Measurements from ENCODE around the gene VMP1.

VMP1 gene

DNA sequence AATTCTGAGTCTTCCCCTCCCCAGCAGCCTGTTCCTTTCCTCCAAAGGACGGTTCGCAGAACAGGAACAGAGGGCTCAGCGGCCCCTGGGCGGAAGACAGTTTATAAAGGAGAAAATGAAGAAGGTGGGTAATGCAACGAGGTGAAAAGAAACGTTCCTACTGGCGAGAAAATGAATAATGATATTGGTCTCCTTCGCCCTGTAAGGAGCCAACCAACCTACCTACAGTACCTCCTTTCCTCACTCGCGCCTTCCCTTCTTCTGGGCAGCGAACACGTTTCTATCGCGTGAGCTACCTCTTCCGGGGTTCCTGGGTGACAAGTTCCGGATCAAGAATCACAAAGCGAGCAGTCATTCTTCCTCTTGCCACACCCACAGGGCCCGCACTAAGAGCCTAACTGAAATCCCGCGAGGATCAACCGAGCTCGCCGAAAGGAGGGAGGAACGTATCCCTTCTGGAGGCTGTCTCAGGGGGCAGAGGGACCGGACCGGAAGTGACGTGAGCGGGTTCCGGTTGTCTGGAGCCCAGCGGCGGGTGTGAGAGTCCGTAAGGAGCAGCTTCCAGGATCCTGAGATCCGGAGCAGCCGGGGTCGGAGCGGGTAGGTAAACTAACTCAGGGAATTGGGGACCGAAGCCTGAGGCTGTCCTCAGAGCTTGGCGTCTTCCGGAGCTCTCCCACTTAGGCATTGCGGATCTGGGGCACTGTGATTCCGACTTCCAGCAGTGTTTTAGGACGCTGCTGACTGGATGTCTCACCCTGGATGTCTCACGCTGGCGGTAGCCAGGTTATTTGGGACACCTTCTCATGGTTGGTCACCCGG is at the start of gene VMP1, which contains the start of gene PTRH2:
Gene VMP1 (plus strand): TSS at position 506 of the 822 bp plus-strand sequence. CDS start 23,793 bp downstream, outside the sequence.
Gene PTRH2 (minus strand): TSS at position 282 of the 822 bp plus-strand sequence. CDS start 9,452 bp downstream, outside the sequence.
- in situ Hi-C loops (cut with MboI; ENCODE audit: low sequenced_read_pairs), result no loop called here

DNA sequence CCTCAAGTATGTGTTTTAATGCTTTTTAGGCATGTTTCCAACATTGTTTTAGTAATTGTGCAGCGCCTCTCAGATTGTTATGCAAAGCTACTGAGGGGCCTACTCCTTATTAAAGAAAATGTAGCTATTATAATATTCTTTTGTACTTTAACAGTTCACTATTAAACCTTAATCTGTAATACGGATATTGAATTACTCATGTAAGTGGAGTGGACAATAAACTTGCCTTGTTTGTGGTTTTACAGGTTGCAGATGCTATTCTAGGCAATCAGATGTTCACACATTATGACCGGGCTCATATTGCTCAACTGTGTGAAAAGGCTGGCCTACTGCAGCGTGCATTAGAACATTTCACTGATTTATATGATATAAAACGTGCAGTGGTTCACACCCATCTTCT is 41.2 kb upstream of the VMP1 start:
- in situ Hi-C loops (cut with MboI; ENCODE audit: low sequenced_read_pairs), result no loop called here

DNA sequence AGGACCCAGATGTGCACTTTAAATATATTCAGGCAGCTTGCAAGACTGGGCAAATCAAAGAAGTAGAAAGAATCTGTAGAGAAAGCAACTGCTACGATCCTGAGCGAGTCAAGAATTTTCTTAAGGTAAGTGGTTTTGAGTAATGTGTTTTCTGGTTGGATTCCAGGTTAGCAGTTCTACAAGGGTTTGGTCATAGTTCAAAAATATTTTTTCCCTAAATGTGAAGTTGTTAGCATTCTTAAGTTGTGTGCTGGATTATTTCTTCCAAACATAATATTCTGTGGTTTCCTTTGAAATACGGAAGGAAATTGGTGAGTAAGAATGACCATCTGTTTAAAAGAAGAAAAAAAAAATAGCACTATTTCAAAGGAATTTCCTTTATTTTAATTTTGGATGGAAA is 38.6 kb upstream of the VMP1 start:
- in situ Hi-C loops (cut with MboI; ENCODE audit: low sequenced_read_pairs), result no loop called here

DNA sequence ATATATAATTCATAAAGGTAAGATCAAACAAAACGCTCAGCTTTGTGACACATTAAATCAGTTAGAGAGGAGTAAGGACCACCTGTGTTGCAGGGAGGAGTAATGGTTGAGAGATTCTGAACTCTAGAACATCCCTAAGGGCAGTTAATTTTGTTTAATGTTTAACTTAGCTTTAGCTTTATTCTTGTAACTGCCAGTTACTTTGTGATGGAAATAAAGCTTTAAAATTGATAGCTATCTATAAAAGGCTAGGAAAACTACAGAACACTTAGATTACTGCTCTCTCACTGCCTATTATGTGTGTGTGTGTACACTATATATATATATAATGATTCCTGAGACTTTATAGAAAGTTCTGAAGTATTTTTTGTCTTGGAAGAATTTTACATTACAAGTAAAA is 38.0 kb upstream of the VMP1 start:
- in situ Hi-C loops (cut with MboI; ENCODE audit: low sequenced_read_pairs), result no loop called here

DNA sequence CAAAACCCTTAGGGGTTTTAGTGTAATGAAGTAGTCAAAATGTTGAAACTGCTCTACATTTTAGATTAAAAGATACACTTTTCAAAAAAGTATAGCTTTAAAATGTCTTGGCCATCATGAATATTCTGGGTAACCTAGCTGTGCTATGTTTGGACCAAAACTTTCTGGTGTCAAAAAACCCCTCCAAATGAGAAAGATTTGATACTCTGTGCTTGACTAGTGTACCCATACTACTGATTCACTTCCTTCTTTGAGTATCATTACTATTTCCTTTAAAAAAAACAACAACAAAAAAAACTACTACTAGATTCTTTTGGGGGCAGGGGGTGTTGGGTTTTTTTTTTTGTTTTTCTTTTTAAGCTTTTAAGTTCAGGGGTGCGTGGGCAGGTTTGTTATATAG is 37.5 kb upstream of the VMP1 start:
- in situ Hi-C loops (cut with MboI; ENCODE audit: low sequenced_read_pairs), result no loop called here

DNA sequence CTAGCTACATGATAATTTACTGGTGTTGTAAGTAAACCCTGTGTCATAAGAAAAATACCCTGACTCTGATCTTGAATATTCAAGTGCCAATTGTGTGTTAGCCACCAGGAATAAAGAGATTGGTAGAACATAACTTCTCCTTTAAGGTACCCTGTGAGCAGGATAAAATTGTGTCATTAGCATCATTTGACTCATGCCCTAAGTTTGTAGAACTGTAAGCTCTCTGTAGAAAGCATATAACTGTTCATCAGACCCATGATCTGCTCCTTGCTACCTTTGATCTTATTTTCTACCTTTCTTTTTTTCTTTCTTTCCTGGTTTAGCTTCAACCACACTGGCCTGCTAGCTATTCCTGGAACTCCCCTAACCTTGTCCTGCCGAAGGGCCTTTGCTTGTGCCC is 36.1 kb upstream of the VMP1 start:
- in situ Hi-C loops (cut with MboI; ENCODE audit: low sequenced_read_pairs), result no loop called here

DNA sequence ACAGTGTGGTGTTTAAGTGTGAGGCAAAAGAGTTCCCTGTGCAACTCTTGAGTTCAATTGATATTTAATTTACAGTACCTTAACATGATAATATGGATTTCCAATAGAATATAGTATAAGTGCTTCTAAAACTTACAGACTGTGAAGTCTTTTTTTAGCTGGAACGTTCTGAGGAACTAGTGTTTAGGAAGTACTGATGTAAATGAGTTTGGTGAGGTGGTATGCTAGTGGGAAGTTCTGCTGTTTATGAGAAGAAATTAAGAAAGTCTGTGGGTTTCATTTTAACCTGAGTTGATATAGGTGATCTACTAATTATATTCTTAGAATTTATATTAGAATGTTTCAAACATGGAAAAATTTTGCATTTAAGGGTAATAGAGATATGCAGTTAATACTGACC is 32.2 kb upstream of the VMP1 start:
- in situ Hi-C loops (cut with MboI; ENCODE audit: low sequenced_read_pairs), result no loop called here

DNA sequence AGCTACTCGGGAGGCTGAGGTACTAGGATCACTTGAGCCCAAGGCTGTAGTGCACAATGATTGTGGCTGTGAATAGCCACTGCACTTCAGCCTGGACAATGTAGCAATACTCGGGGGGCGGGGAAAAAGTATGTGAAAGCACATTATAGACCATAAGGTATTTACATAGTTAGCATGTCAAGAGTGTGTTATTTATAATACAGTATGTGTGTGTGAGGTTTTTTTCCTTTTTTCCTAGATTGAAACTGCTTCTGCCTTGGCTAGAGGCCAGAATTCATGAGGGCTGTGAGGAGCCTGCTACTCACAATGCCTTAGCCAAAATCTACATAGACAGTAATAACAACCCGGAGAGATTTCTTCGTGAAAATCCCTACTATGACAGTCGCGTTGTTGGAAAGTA is 30.7 kb upstream of the VMP1 start:
- in situ Hi-C loops (cut with MboI; ENCODE audit: low sequenced_read_pairs), result no loop called here

DNA sequence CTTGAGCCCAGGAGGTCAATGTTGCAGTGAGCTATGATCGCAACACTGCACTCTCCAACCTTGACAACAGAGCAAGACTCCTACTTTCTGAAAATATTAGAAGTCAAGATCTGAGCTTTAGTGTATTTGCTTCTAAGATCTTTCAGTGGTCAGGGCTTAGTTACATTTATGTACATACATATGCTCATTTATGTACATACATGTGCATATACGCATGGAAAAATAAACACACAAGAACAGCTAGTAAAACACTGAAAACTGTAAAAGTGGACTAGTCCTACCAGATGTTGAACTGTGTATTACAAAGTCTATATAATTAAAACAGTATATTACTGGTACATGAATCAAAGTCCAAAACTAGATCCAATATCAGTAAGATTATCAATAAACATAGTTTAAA is 28.5 kb upstream of the VMP1 start:
- in situ Hi-C loops (cut with MboI; ENCODE audit: low sequenced_read_pairs), result no loop called here

DNA sequence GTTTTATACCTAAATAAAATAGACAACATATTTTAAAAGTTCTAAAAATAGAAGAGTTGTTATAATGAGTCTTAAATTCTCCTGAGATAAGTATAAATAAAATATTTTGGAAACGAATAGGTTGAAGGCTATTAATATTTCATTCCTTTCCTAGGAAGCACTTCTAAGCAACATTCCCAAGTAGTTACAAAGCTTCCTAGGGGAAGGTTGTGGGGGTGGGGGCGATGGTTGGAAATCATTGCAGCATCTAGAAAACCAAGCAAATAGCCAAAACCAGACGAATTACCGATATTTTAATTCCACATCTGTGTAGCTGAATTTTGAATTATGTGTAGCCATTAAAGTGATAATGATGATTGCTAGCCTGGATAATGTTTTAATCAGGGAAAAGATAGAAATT is 27.1 kb upstream of the VMP1 start:
- in situ Hi-C loops (cut with MboI; ENCODE audit: low sequenced_read_pairs), result no loop called here

DNA sequence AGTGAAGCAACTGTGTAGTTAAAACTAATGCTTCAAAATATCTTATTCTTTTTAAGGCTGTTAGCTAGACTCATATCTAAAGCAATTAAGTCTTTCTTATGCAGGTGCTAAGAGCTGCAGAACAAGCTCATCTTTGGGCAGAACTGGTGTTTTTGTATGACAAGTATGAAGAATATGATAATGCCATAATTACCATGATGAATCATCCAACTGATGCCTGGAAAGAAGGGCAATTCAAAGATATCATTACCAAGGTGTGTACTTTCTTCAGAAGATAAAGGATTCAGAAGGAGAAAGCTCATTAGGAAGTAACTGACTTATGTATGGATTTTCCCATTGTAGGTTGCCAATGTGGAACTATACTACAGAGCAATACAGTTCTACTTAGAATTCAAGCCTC is 24.2 kb upstream of the VMP1 start:
- in situ Hi-C loops (cut with MboI; ENCODE audit: low sequenced_read_pairs), result no loop called here

DNA sequence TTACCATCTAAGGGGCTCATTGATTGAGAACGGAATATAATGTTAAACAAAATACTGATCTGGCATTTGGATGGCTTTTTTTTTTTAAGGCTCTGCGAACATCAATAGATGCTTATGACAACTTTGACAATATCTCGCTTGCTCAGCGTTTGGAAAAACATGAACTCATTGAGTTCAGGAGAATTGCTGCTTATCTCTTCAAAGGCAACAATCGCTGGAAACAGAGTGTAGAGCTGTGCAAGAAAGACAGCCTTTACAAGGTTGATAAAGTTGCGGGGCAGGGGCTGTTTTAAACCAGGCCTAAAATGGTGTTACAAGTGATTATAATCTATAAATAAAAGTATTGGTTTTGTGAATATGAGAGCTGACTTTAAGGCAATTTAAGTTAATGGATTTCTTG is 22.5 kb upstream of the VMP1 start:
- in situ Hi-C loops (cut with MboI; ENCODE audit: low sequenced_read_pairs), result no loop called here

DNA sequence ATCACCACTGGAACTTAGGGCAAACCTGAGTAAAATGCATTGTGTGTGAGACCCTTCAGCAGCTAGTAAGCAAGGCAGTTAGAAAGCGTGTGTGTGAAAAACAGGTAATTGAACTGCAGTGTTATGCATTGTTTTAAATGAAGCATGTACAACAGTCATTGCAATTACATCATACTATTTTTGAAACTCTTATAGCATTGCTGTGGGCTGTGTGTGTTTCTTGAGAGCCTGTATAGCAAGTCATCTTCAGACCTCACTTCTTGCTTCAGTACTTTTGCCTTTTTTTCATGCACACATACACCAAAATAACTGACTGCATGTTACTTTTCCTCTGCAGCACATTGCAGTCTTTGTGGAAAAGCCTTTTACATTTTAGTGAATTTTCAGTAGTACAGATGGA is 19.4 kb upstream of the VMP1 start:
- in situ Hi-C loops (cut with MboI; ENCODE audit: low sequenced_read_pairs), result no loop called here

DNA sequence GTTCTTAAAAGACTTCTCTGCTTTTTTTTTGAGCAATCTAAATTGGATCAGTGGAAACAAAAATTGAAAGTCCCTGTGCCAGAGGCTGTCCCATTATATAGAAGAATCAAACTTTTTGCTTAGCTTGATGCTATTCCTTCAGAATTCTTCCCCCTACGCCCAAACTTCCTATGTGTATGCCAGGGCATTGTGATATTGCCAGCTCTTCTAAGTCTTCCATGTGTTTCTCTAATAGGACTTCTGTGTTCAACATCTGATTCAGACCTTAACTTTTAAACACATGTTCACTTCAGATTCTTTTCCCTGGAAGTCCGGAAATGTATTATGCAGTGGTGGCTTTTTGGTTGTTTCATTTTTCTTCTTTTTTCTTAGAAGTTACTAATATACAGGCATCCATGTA is 19.0 kb upstream of the VMP1 start:
- in situ Hi-C loops (cut with MboI; ENCODE audit: low sequenced_read_pairs), result no loop called here

DNA sequence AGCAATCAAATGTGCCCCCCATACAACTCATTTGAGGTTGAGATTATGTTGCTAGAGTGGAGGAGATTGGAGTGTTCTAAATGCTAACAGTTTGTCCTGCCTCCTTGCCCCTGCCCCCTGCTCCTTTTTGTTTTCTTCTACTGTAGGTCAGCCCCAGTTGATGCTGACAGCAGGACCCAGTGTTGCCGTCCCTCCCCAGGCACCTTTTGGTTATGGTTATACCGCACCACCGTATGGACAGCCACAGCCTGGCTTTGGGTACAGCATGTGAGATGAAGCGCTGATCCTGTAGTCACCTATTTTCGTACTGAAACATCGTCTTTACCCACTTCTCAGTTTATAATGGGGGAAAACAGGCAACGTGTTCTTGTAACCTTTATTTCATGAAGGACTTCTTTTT is 13.9 kb upstream of the VMP1 start:
- in situ Hi-C loops (cut with MboI; ENCODE audit: low sequenced_read_pairs), result no loop called here

DNA sequence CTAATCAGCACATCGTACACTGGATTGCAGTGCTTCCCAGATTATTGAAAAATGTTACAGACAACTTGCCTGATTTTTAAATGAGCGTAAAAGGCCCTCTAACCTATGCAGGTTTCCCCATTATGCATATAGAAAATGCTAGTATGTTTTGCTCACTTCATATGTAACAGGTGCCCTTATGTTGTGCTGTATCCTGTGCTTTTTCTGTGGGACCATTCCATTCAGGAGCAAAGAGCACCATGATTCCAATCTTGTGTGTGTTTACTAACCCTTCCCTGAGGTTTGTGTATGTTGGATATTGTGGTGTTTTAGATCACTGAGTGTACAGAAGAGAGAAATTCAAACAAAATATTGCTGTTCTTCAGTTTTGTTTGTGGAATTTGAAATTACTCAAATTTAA is 13.1 kb upstream of the VMP1 start:
- in situ Hi-C loops (cut with MboI; ENCODE audit: low sequenced_read_pairs), result no loop called here

DNA sequence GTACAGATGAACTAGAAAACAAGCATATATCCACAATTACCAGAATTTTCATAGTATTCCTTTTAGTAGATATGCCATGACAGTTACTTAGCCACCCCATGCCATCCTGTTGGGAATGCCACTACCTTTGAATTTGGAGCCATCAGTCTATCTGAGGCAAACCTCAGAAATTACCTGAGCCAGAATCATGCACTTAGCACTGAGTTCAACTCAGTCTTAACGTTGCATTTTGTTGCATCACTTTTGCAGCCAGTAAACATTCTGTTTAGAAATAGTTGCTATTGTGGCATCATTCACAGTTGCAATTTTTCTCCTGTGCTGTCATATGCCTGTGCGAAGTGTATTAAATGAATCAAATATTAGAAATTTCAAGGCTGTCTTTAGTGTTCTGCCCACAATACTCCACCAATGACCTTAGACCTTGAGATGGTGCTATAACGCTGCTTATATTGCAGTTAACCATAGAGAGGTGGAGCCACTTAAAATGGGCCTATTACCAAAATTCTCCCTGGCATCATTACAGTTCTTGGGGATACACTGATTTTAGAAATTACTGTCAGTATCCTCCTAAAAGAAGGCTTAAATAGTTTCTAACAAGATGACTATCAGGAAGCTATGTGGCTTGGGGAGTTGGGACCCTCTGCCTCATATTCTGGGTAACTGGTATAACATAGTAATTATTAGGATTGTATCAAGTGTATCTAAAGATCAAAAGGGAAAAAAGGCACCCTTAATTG is 11.3 kb upstream of the VMP1 start:
- in situ Hi-C loops (cut with MboI; ENCODE audit: low sequenced_read_pairs), result no loop called here

DNA sequence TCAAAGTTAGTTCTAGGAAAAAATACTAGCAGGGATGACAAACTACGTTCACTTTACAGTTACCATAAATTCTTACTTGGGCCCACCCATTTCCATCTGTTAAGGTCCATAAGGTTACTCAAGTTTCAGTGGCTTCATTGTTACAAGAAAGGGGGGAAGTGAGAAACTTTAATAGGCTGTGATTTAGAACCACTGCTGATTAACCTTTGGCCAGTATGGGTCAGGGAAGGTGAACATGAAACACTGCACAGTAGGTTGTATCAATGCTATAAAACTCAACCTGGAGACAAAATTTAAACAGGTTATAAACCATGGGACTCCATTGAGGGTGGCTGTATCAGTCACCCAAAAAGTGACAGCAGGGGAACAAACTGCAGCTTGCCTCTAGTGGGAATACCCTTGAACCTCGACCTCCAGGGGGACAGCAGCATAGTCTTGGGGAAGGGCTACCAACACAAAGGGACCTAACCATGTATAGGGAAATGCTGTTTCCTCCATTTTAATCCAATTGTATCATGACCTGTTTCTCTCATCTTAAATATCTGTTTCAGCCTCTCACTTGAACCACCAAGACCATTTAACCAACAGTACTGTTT is 10.7 kb upstream of the VMP1 start:
- in situ Hi-C loops (cut with MboI; ENCODE audit: low sequenced_read_pairs), result no loop called here

DNA sequence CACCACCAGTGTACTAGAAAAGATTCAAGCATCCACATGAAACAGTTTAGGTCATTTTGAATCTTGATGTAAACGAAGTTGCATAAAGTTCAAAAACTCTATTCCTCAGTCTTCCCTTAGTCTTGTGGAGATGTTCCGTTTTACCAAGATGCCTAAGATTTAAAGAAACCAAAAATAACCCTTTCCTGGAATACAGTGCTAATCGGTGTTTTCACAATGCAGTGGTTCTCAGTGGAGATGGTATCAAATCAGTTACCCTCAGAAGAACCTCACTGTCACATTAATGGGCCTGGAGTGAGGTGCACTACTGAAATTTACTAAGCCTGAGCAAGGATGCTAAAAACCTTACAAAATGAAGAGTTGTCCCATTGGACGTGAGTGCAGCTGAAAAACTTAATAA is 9.3 kb upstream of the VMP1 start:
- in situ Hi-C loops (cut with MboI; ENCODE audit: low sequenced_read_pairs), result no loop called here

DNA sequence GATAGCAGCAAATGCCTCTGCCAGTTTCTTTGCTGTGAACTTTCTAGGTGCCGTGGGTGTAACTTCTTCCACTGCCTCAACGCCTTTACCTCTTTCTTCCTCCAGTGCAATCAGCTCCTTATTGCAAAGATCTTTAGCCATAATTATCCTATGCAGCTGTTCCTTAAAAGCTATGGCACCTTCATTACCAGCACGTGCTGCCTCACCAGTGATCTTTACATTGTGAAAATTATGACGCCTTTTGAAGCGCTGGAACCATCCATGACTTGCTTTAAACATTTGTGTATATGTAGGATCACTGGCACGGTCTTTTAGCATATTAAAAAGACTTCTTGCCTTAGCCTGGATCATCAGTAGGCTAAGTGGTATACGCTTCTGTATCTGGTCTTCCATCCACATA is 8.2 kb upstream of the VMP1 start:
- in situ Hi-C loops (cut with MboI; ENCODE audit: low sequenced_read_pairs), result no loop called here

DNA sequence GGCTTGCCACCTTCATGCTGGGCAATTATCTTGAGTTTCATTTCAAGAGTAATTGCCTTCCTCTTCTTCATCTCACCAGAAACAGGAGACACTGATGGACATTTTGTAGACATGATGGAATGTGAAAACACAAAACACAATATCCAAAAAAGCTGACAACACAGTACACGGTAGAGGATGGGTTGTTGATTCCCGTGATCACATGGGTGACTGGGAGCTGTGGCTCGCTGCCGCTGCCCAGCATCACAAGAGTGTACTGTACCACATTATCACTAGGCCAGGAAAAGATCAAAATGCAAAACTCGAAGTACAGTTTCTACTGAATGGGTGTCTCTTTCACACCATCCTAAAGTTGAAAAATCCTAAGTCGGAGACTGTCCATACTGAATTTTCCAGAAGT is 7.7 kb upstream of the VMP1 start:
- in situ Hi-C loops (cut with MboI; ENCODE audit: low sequenced_read_pairs), result no loop called here

DNA sequence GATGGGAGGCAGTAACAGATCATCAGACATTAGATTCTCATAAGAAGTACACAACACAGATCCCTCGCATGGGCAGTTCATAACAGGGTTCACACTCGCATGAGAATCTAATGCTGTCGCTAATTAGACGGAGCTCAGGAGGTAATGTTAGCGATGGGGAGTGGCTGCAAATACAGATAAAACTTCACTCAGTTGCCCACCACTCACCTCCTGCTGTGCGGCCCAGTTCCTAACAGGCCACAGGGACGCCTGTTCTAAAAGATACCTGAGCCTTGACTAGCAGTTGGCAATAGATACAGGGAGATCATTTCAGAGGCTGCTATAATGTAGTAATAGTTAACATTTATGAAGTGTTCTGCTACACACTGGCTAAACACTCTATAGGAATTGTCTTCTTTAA is 5.2 kb upstream of the VMP1 start:
- in situ Hi-C loops (cut with MboI; ENCODE audit: low sequenced_read_pairs), result no loop called here
